ENCODE results near the gene COPS3.

Gene COPS3

GRCh38 chr17:17237026-17237799, 43.8 kb downstream of the COPS3 start, which contains the start of gene FLCN:
Gene FLCN (minus strand): TSS chr17:17237168. CDS start chr17:17228137, 9,031 bp downstream.
- H3K27ac ChIP-seq = peak within 1 kb of the TSS; percentile 91
- no peaks in the 10 kb centered on the region for H3K27me3 ChIP-seq
- H3K36me3 ChIP-seq = peaks cover 6% of the 10 kb centered on the region
- peak; percentile 45 for TF ChIP-seq CTCF (IDR thresholded peaks at IDR 0.05)
- H3K4me1 ChIP-seq (ENCODE audit: control insufficient read depth in 1 of 2, insufficient read depth in 1 of 2, low read depth in 1 of 2, low read length in 1 of 2) = peaks cover 20 to 24% of the 10 kb centered on the region in 2 experiments
- no peaks in the 10 kb centered on the region for H3K9me3 ChIP-seq
- peak within 1 kb of the TSS; percentile 79 to 93 for H3K4me3 ChIP-seq (ENCODE audit: low read depth in 1 of 2, low read length in 1 of 2)

GRCh38 chr17:17236295-17237025, 44.6 kb downstream of the COPS3 start:
- H3K4me3 ChIP-seq (ENCODE audit: low read depth in 1 of 2, low read length in 1 of 2) = peak overlapping the region; percentile 79 to 93
- H3K4me1 ChIP-seq (ENCODE audit: control insufficient read depth in 1 of 2, insufficient read depth in 1 of 2, low read depth in 1 of 2, low read length in 1 of 2) = peaks cover 20 to 24% of the 10 kb centered on the region in 2 experiments
- no peak for TF ChIP-seq CTCF (IDR thresholded peaks at IDR 0.05)
- peak overlapping the region; percentile 91 for H3K27ac ChIP-seq
- H3K36me3 ChIP-seq = peaks cover 13% of the 10 kb centered on the region
- H3K9me3 ChIP-seq = no peaks in the 10 kb centered on the region
- no peaks in the 10 kb centered on the region for H3K27me3 ChIP-seq

GRCh38 chr17:17235212-17236174, 45.6 kb downstream of the COPS3 start:
- H3K27ac ChIP-seq = peak overlapping the region; percentile 91
- peaks cover 20 to 24% of the 10 kb centered on the region in 2 experiments for H3K4me1 ChIP-seq (ENCODE audit: control insufficient read depth in 1 of 2, insufficient read depth in 1 of 2, low read depth in 1 of 2, low read length in 1 of 2)
- H3K36me3 ChIP-seq = peaks cover 23% of the 10 kb centered on the region
- TF ChIP-seq CTCF (IDR thresholded peaks at IDR 0.05) = no peak
- peak overlapping the region; percentile 79 to 93 for H3K4me3 ChIP-seq (ENCODE audit: low read depth in 1 of 2, low read length in 1 of 2)
- H3K27me3 ChIP-seq = no peaks in the 10 kb centered on the region
- no peaks in the 10 kb centered on the region for H3K9me3 ChIP-seq

GRCh38 chr17:17232303-17232621, 48.8 kb downstream of the COPS3 start:
- peaks cover 53% of the 10 kb centered on the region for H3K36me3 ChIP-seq
- peaks cover 13 to 15% of the 10 kb centered on the region in 2 experiments for H3K4me1 ChIP-seq (ENCODE audit: control insufficient read depth in 1 of 2, insufficient read depth in 1 of 2, low read depth in 1 of 2, low read length in 1 of 2)
- no peaks in the 10 kb centered on the region for H3K9me3 ChIP-seq
- no peak for TF ChIP-seq CTCF (IDR thresholded peaks at IDR 0.05)
- H3K27ac ChIP-seq = no peak overlapping the region
- H3K4me3 ChIP-seq (ENCODE audit: low read depth in 1 of 2, low read length in 1 of 2) = no peak overlapping the region
- no peaks in the 10 kb centered on the region for H3K27me3 ChIP-seq

GRCh38 chr17:17231621-17232302, 49.3 kb downstream of the COPS3 start:
- peaks cover 13 to 15% of the 10 kb centered on the region in 2 experiments for H3K4me1 ChIP-seq (ENCODE audit: control insufficient read depth in 1 of 2, insufficient read depth in 1 of 2, low read depth in 1 of 2, low read length in 1 of 2)
- no peak overlapping the region for H3K27ac ChIP-seq
- no peak for TF ChIP-seq CTCF (IDR thresholded peaks at IDR 0.05)
- peaks cover 58% of the 10 kb centered on the region for H3K36me3 ChIP-seq
- no peaks in the 10 kb centered on the region for H3K27me3 ChIP-seq
- H3K9me3 ChIP-seq = no peaks in the 10 kb centered on the region
- no peak overlapping the region for H3K4me3 ChIP-seq (ENCODE audit: low read depth in 1 of 2, low read length in 1 of 2)
